WERI-Rb-1 (cell line): ENCODE results near the gene EPAS1.

Source experiments
- DNase-seq: peaks from one replicate; pipeline ENCODE4 v3.0.0-alpha.2; 2020
- H3K27ac ChIP-seq: fragments of 250-450 bp; sonication (Bioruptor Pico); 2 replicates; pipeline ENCODE4 v1.5.1; 2020; ENCODE audit warnings: mild to moderate bottlenecking, moderate library complexity
- H3K27me3 ChIP-seq: fragments of 250-450 bp; sonication (Bioruptor Pico); 2 replicates; pipeline ENCODE4 v1.5.1; 2021; ENCODE audit warnings: mild to moderate bottlenecking, low read depth, moderate library complexity; ENCODE audit not compliant: insufficient read depth, severe bottlenecking
- H3K36me3 ChIP-seq: fragments of 250-450 bp; sonication (Bioruptor Pico); 2 replicates; pipeline ENCODE4 v1.5.1; 2020; ENCODE audit warnings: mild to moderate bottlenecking, moderate library complexity
- H3K4me3 ChIP-seq: 2 replicates; pipeline ENCODE4 v1.5.1; 2011; ENCODE audit warnings: low read depth, mild to moderate bottlenecking, control low read depth, low read length
- H3K9me3 ChIP-seq: fragments of 250-450 bp; sonication (Bioruptor Pico); 2 replicates; pipeline ENCODE4 v1.5.1; 2021; ENCODE audit warnings: mild to moderate bottlenecking, moderate library complexity; ENCODE audit not compliant: severe bottlenecking
- CTCF ChIP-seq: IDR thresholded peaks from 2 replicates; pipeline ENCODE4 v1.5.1; 2011; ENCODE audit warnings: low read depth, mild to moderate bottlenecking, control low read depth, inconsistent platforms, low read length

EPAS1 gene

GRCh38 chr2:46380038-46380940 is 83.1 kb downstream of the EPAS1 start:
- Histone ChIP-seq H3K27me3 (no peaks in the 10 kb centered on the region), H3K27ac (no peak overlapping the region), H3K4me3 (no peak overlapping the region), H3K36me3 (no peaks in the 10 kb centered on the region), H3K9me3 (no peaks in the 10 kb centered on the region)
- DNase-seq, result no peak
- no peak for TF ChIP-seq CTCF

GRCh38 chr2:46381263-46381849 is 84.1 kb downstream of the EPAS1 start:
- Histone ChIP-seq H3K27ac (no peak overlapping the region), H3K36me3 (no peaks in the 10 kb centered on the region), H3K9me3 (no peaks in the 10 kb centered on the region), H3K4me3 (no peak overlapping the region), H3K27me3 (no peaks in the 10 kb centered on the region)
- TF ChIP-seq CTCF, result no peak
- DNase-seq, result no peak

- Histone ChIP-seq H3K27ac (no peak overlapping the region), H3K4me3 (no peak overlapping the region), H3K36me3 (no peaks in the 10 kb centered on the region), H3K27me3 (no peaks in the 10 kb centered on the region), H3K9me3 (no peaks in the 10 kb centered on the region)
- no peak for TF ChIP-seq CTCF
- DNase-seq, result no peak
These were observed 84.7 kb downstream of the EPAS1 start for GRCh38 chr2:46381871-46382270.

GRCh38 chr2:46382331-46383112 is 85.3 kb downstream of the EPAS1 start:
- no peak overlapping the region for H3K4me3 ChIP-seq
- DNase-seq, result no peak
- no peaks in the 10 kb centered on the region for H3K9me3 ChIP-seq
- H3K27me3 ChIP-seq, result no peaks in the 10 kb centered on the region
- H3K36me3 ChIP-seq, result no peaks in the 10 kb centered on the region
- TF ChIP-seq CTCF, result no peak
- no peak overlapping the region for H3K27ac ChIP-seq

- H3K27ac ChIP-seq, result no peak overlapping the region
- H3K36me3 ChIP-seq, result no peaks in the 10 kb centered on the region
These were observed 85.8 kb downstream of the EPAS1 start for GRCh38 chr2:46383113-46383395.

More at GRCh38 chr2:46383113-46383395, 85.8 kb downstream of the EPAS1 start:
- no peak for TF ChIP-seq CTCF
- Histone ChIP-seq H3K9me3 (no peaks in the 10 kb centered on the region), H3K4me3 (no peak overlapping the region), H3K27me3 (no peaks in the 10 kb centered on the region)
- no peak for DNase-seq
